Gastroesophageal sphincter (tissue), 3 donors: ENCODE data around the gene ASAP2.

Experiments
- EP300 ChIP-seq: sonication (generic); formaldehyde crosslinking; IDR thresholded peaks from one replicate; pipeline ENCODE4 v1.6.1; 2017; ENCODE audit warnings: antibody characterized with exemption, mild to moderate bottlenecking
- POLR2A ChIP-seq, 2 donors: fragments of 450-650 bp; IDR thresholded peaks; one replicate each; pipeline ENCODE4 v1.6.1; 2017; ENCODE audit warnings: antibody characterized with exemption in 2 of 2, mild to moderate bottlenecking in 2 of 2, moderate library complexity in 1 of 2
- POLR2AphosphoS5 ChIP-seq: sonication (generic); formaldehyde crosslinking; IDR thresholded peaks from one replicate; pipeline ENCODE4 v1.6.1; 2017; ENCODE audit warnings: antibody characterized with exemption
- TF ChIP-seq, protein P1 (sequence below), 4 experiments: fragments of 200-600 bp in 2 of 4; fragments of 450-650 bp in 2 of 4; sonication (generic) in 1 of 4; IDR thresholded peaks; one replicate each; pipeline ENCODE4 v1.5.1; 2017 to 2019; ENCODE audit warnings: antibody characterized with exemption in 4 of 4, mild to moderate bottlenecking in 2 of 4, moderate library complexity in 2 of 4

DNA sequence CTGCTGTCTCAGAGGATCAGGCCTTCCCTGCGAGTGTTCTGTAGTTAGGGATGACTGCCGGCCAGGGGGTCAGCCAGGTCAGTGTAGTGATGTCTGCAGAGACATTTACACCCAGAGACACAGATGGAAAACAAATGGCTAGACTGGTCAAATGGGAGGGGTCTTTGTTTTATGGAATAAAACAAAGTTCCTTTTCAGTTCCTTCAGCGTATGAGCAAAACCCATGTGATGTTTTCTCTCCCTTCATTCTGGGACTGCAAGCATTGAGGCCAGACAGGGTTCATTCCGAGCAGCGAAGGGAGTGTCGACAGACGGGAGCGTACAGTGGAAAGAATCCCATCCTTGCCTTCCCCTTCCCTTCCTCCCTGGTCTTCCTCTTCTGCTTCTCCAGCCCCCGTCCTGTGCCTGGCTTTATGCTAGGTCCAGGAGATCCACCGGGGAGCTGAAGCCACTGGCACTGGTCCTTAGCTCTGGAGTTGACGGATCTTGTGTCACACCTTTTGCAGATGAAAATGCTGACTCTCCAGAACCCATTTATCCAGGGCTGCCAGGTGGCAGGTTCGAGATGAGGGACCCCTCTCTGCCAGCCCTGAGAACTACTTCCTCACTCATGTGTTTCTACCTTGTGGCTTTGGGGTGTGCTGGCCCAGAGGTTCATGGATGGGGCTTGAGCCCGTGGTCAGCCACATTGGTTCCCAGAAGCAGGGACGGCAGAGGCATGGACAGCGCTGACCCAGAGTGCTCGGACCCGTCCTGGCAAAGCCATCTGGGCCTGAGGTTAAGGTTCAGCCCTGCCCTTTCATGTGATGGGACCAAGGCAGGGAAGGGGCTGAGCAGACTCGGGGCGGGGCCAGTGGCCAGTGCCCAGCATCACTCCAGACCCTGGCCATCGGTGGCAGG is 192.5 kb downstream of the ASAP2 start:
- TF ChIP-seq, protein P1, sequence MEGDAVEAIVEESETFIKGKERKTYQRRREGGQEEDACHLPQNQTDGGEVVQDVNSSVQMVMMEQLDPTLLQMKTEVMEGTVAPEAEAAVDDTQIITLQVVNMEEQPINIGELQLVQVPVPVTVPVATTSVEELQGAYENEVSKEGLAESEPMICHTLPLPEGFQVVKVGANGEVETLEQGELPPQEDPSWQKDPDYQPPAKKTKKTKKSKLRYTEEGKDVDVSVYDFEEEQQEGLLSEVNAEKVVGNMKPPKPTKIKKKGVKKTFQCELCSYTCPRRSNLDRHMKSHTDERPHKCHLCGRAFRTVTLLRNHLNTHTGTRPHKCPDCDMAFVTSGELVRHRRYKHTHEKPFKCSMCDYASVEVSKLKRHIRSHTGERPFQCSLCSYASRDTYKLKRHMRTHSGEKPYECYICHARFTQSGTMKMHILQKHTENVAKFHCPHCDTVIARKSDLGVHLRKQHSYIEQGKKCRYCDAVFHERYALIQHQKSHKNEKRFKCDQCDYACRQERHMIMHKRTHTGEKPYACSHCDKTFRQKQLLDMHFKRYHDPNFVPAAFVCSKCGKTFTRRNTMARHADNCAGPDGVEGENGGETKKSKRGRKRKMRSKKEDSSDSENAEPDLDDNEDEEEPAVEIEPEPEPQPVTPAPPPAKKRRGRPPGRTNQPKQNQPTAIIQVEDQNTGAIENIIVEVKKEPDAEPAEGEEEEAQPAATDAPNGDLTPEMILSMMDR (IDR thresholded peaks at IDR 0.05), result no peak
- TF ChIP-seq EP300, result no peak
- TF ChIP-seq POLR2A (IDR thresholded peaks at IDR 0.05), result no peak
- peak; percentile 26 for TF ChIP-seq POLR2AphosphoS5
